NCI-H146 treated with DMSO at 0.1 percent for 48 hours (cell line): ENCODE data around the gene P2RY2.
"Not testable (repeated sequence)": the region's sequence is repeated elsewhere in the genome, so short reads cannot be mapped to it uniquely, and the experiment has no call there.

Experiments
- DNase-seq: peaks from one replicate; lab custom pipeline; 2025; ENCODE audit not compliant: unreplicated experiment; lab: John Stamatoyannopoulos, UW

Gene P2RY2

DNA sequence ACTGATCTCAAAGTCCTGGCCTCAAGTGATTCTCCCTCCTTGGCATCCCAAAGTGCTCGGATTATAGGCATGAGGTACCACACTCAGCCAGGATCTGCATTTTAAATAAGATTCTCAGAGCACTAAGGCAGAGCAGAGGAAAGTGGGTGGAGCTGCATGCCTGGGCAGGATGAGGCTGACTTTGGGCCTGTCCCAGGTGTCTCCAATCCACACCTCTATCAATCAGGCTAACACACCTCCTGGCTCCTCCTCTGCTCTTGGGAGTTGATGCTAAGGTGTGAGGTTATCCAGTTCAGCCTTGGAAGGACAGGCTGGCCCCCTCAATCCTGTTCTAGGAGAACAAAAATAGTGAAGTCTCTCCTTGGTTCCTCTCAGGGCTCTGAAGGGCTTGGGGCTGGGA, 30.2 kb upstream of the P2RY2 start:
- no peak for DNase-seq

DNA sequence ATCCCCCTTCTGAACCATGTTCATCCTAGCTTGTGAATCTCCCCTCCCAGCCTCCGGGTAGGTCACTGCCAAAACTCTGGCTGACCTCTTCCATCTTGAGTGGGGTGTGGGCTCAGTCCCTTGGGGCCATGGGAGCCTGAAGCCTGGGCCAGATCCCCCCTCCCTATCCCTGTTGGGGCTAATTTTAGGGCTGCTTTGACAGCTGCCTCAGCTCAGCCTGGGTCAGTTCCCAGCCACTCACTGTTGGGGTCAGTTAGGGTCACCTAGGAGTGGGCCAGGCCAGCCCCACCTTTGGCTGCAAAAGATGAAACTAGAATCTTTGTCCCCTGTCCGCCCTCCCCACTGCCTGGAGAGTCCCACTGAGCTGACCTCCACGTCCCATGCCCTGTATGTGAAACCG, 29.8 kb upstream of the P2RY2 start:
- DNase-seq: no peak

DNA sequence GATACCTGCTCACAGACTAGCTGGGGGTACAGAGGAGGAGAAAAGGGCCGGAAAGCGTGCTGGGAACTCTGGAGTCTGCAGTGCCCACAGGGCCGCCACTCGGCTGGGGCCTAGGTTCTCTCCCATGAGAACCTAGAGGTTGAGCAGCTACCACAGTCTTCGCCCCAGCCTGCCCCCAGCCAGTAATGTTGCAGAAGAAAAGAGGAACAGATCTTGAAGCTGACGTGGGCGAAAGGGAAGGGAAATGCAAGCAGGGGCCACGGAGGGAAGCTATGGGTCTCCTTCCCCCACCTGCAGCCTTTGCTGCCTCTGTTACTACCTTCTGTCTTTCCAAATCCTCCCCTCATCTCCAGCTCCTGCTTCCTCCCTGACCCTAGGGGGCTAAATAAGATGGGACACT, 28.8 kb upstream of the P2RY2 start:
- no peak for DNase-seq

DNA sequence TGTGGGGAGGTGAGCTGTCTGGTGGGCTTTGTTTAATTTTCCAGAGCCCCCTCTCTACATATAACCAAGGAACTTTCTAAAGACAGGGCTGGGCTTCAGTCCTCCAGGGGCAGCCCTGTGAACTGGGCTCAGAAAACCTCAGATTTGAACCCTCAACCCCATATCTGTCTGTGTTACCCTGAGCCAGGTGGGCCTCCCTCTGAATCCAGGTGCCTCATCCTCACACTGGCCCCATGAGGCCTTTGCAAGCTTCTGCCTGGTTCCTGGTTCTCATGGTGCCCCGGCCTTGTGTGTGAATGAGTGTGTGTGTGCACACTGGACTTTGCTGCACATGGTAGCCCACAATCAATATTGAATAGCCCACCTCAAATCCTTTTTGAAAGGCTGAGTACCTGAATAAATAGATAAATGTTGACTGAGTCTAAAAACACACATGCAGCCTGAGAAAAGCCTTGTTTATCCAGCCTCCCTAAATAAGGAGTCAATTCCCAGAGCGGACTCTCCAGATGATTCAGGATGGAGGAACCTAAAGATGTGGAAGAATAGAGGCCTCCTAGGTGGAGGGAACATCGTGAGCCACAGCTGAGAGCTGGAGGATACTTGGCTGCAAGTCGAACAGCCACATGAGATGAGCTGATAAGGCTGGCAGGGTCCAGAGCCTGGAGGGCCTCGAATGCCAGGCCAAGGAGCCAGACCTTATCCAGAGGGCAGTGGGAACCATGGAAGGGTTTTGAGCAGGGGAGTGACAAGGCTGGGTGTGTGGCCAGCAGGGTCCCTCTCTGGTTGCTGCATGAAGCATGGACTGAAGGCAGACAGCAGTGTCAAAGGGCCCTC, 28.1 kb upstream of the P2RY2 start:
- peak; percentile 26 for DNase-seq

DNA sequence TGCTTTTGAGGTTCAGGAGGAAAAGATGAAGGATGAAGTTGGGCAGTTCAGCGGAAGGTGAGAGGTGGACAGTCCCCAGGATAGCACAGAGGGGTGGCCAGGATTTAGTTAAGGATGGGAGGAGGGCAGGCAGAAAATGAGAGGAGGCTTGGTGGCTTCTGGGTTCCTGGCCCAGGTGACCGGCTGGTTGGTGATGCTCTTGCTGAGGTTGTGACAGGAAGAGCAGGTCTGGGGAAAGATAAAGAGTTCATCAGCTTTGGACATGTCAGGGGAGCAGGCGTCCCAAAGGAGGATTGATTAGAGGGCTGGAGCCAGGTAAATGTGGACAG, 27.6 kb upstream of the P2RY2 start:
- DNase-seq: no peak

DNA sequence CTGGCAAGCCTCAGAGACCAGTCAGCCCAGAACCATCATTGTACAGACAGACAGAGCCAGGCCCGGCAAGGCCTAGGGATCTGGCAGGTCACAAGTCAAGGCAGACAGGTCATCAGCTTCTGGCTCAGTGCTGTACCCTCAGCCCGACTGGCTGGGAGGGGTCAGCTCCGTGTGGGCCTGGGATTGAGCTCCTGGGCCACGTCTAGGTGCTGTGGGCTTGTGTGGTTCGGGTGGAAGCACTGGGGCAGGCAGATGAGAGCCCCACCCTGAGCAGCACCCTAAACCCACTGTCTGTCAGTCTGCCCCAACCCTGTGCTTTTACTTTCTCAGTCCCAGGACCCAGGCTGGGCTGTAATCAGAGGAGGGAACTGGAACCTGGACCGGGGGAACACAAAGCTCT, 26.9 kb upstream of the P2RY2 start:
- DNase-seq: no peak

DNA sequence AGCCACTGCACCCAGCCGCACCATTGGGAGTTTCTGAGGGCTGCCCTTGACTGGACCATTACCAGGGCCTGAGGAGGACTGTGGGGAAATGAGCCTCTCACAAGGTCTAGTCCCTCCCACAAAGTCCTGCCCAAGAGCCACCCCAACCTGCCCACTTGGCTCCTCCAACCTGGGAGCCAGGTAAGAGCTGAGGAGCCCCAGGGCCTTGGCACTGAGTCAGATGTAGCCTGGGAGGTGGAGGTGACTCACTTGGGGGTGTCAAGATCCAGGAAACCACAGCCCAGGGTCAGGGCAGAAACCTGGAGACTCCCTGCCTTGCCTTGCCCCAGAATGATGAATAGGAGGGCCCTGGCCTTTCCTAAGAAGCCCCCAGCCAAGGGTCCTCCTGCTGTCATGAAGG, 25.8 kb upstream of the P2RY2 start:
- DNase-seq: no peak

DNA sequence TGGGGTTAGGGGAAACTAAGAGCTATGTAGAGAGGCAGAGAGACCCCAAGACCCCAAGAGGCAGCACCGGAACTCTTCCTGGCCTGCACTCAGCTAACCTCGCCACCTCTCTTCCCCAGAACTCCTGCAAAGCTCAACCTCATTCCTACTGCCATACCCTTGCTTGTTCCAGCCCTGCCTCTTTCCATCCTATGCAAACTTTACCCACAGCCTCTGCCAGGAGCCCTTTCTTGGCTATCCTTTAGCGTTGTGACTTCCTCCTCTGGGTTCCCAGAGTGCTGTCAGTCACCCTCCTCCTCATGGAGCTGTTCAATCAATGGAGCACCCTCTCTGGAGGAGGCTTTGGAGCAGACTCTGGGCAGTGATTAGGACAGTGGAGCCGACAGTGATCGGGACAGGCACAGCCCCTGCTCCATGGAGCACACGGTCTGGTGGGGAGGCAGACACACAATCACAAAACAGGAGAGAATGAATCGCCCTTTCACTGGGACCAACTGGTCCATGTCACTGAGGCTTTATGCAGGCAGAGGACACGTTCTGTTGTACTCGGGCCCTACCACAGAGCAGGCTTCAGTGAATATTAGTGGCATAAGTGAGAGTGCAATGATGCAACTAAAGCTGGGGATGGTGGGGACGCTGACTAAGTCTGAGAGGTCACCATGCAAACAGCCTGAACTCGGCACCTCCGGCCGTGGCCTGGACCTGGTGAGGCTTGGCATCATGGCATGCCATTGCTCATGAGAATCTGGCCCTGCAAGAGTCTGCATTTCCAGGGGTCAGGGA, 24.6 kb upstream of the P2RY2 start:
- DNase-seq: no peak

DNA sequence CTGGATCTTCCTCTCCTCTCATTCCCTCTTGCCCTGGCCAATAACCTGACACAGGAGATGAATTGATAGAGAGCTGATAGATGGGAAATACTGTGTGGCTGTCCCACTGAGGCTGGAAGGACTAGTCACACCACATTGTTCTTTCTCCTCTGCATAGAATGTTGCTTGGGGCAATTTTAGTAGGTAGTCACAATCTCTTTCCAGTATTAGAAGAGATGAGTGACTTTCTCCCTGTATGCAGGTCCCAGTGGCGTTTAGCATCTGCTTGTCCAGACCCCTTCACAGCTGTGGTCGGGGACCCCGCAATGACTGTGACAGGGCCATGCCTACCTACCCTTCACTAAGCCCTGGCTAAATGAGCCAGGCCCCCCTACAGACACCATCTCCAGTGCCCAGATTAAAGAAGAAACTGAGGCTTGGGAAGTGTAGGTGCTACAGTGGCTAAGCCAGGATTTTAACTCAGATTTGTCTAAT, 24.0 kb upstream of the P2RY2 start:
- no peak for DNase-seq

DNA sequence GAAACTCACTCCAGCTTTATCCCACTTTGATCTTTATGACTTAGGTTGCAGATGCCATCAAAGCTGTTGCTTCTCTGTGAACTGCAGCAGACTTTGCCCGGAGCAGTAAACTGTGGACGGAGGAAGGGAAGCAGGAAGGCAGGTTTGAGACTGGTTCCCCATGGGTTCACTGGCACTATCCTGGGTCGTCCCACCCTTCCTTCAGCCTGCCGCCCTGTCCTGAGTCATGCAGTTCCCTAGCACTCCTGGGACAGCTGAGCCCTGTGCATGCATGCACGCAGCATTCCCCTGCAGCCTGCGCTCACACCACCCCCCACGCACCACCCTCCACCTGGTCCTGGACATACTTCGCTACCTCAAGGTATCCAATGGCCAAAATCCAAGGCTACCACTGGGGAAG, 23.5 kb upstream of the P2RY2 start:
- no peak for DNase-seq

DNA sequence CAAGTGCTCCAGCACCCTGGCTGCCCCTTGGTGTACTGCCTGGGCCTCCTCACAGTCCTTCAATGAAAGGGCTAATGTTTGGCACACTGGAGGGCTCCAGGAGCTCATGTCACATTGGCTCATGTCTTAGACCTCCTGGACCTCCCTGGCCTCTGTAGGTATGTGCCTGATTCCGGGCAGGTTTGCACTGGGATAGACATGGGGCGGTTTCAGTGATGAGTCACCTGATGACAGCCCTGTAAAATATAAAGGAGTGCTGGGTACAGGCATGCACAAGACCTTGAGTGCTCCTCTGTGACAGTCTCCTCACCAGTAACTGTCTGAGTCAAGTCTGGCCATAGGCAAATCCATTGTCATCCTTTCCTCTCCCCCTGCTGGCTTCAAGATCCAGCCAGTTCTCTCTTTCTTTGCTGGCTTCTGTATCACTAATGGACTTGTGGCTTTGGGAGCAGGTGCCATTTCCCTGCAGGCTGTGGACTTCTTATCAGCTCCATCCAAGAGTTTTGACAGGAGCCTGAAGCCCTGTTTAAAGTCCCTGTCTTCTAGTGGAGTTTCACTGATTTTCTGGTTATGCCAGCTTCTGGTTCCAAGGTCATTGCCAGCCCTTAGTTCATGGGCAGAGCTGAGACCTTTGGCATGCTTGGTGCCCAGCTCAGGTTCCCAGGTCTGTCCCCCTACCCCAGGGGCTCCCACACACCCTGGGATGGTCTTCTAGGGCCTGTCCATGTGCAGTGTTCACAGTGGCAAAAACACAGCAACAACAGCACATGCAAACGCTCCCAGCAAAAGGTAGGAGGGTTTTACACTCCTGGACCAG, 22.7 kb upstream of the P2RY2 start:
- no peak for DNase-seq

DNA sequence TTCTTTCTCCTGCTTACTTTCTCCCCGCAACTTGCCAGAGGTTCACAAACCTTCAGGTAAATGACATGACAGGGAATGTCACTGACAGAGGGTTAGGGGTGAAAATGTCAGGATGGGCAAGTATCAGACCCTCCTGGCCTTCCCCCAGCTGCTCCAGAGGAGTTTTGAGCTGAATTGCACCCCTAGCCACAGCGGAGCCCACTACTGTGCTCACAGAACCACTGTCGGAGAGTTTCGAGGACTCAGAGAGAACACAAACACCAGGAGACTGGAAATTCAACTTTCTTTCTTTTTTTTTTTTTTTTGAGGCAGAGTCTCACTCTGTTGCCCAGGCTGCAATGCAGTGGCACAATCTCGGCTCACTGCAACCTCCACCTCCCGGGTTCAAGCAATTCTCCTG, 21.5 kb upstream of the P2RY2 start:
- no peak for DNase-seq

DNA sequence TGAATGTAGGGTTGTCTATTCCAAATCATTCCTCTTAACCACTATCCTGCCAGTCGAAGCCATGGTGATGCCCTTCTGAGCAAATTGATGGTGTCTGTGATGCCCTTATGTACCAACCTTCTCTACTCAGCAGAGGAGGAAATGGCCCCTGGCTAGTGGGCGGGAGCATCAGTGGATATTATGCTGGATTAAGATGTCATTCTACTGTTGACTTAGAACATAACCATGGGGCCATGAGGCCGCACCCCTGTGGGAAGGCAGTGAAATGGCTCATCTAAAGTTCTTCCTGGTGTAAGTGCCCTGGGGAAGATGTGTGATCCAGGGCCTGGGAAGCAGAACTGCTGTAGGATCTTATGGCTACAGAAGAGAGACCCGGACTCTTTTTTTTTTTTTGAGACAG, 20.7 kb upstream of the P2RY2 start:
- no peak for DNase-seq

DNA sequence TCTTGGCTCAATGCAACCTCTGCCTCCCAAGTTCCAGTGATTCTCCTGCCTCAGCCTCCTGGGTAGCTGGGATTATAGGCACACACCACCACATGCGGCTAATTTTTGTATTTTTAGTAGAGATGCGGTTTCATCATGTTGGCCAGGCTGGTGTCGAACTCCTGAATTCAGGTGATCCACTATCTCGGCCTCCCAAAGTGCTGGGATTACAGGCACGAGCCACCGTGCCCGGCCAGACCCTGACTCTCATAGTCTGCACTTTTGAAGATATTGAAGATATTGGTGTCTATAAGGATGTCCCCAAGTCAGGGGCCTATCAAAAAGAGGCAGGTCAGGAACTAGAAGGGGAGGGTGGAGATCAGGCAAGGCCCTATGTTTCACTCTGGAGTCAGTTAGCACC, 20.3 kb upstream of the P2RY2 start:
- DNase-seq: not testable (repeated sequence)

DNA sequence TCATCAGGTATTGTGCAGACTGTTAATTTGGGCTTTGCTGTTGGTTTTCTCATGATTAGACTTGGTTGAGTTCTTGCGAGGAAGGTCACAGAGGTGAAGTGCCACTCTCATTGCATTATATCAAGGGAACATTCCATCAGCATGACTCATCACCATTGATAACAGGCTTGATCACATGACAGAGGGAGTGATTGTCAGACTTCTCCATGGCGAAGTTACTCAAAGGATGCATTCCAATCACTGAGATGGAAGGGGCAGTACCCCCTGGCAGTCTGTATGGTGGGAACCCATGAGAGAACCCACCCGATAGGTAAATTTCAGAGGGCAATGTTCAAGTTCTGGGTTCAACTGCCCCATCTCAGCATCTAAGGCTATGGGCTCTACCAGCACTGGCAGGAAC, 19.4 kb upstream of the P2RY2 start:
- DNase-seq: no peak

DNA sequence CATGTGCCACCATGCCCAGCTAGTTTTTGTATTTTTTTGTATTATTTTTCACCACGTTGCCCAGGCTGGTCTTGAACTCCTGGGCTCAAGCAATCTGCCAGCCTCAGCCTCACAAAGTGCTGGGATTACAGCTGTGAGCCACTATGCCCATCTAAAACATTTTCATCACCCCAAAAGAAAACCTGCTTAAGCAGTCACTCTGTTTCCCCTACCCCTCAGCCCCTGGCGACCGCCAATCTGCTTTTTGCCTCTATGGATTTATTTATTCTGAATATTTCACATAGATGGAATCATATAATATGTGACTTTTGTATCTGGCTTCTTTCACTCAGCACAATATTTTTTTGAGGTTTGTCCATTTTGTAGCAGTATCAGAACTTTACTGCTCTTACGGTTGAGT, 18.6 kb upstream of the P2RY2 start:
- DNase-seq: no peak

DNA sequence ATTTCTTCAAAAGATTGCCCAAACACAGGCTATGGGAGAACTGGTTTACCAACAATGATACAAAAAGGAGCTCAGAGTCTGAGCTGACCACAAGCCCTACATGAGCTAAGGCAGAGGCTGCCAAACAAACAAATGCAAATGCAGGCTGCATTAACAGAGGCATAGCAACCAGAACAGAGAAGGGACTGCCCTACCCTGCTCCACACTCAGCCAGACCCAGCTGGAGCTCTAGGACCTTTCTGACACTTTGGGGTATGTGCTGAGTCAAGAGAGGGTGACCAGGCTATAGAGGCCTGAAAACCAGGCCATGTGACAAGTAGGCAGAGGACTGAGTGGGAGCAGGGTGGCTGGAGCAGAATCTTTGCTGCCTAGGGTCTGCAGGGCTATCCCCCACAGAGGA, 17.8 kb upstream of the P2RY2 start:
- DNase-seq: no peak

DNA sequence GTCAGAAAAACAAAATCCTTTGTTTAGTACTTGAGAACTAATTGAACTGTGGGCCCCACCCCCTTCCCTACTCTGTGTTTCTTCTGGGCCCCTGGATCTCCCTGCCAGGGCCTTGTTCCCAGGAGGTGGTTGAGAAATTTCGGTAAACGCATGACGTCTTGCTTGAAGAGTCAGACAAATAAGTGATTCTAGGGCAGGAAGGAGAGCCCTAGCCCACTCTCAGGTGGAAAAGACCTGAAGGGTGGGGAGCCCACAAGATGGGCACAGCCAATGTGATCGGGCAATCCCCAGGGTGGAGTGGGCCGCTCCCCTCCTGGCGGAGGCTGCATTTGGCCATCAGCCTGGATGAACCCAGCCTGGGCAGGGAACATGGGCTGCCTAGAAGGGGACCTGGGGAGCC, 16.8 kb upstream of the P2RY2 start:
- DNase-seq: no peak

DNA sequence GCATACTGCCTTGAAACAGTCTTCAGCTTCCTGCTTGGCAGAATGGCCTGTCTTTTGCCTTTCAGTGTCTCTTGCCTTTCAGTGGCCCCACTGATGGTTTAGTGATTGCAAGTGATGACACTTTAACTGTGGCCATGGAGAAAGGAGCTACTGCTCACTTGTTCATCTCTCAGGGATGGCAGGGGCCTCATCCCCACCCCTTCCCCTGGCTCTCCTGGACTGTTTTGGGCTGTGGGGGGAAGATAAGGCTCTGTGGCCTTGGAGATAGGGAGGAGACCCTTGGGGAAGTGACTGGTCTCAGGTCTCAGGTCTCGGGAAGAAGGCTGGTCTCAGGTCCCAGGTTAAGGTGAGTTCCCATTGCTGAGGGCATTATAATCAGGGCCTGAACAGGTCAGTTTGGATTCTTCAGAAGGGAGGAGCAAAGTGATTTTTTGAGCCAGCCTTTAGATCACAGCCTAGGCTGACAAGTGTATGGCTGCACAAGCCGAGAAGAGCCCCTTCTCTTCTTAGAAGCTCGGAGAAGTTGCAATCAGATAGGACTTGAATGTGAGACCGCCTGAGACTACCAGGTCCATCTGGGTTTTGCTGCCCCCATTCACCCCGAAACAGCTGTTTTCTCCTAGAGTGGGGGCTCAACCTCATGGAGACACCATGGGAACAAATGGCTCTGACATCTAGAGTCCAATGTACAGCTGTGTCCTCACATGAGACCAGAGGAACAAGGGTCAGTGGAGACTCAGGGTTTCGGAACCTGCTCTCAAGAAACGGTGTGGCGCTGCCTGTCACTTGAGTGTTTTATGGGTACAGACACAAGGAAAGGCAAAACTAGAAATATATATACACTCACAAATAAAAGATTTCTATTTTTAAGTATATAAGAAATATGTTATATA, 15.9 kb upstream of the P2RY2 start:
- DNase-seq: no peak

DNA sequence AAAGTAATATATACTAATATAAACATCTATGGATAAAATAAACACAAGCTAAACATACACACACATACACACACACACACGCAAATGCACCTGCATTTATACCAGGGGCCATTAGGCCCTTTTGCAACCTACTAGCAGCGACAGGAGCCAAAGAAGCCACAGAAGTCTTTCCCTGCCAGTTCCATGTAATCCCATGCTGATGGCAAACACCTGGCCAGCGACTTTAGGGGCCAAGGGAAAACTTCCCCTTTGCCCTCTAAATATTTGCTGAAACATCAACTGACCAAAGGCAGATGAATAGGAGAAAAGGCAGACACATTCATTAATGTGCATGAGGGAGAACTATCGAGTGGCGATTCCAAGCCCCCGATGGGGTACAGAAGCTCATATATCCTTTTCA, 14.8 kb upstream of the P2RY2 start:
- peak; percentile 35 for DNase-seq

DNA sequence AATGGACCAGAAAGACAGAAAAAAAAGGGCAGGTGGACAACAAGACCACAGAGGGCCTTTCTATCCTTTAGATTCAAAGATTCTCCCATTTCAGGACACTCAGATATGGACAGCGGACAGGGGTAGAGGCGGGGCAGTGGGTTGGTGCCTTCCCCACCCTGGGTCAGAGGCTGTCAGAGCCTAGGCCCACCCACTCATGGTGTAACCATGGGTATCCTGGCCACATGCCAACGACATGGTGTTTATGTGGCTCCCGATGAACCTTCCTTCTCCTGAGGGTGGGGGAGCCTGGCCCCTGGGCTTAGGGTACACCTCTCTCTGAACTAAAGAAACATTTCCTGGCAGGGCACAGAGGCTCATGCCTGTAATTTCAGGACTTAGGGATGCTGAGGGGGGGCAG, 14.3 kb upstream of the P2RY2 start:
- no peak for DNase-seq
